Spleen (tissue), 7 donors: ENCODE results near the gene KIZ.

Experiments
- POLR2A ChIP-seq, 3 donors: fragments of 450-650 bp; IDR thresholded peaks; one replicate each; pipeline ENCODE4 v1.5.1; 2017; ENCODE audit warnings: antibody characterized with exemption in 3 of 3, mild to moderate bottlenecking in 1 of 3
- POLR2AphosphoS5 ChIP-seq, 3 donors: sonication (generic); formaldehyde crosslinking; IDR thresholded peaks; one replicate each; pipeline ENCODE4 v1.5.1; 2017; ENCODE audit warnings: antibody characterized with exemption in 3 of 3
- TF ChIP-seq, protein P1 (sequence below), 11 experiments: fragments of 200-600 bp in 7 of 11; fragments of 450-650 bp in 4 of 11; sonication (generic) in 4 of 11; IDR thresholded peaks in 8 of 11; conservative IDR thresholded peaks in 3 of 11; 1 replicate in 7 of 11; 2 replicates in 4 of 11; pipeline versions ENCODE4 v1.4.0 to v1.8.0; 2016 to 2021; ENCODE audit warnings: antibody characterized with exemption in 11 of 11, inconsistent platforms in 4 of 11, mild to moderate bottlenecking in 1 of 11
- donor health status: DM: no; HTN: no; CAD: no; lungs with moderate emphysema.
- donor health status: DM: no; HTN: no; CAD: no.
- donor health status: DM: no; HTN: no; CAD: no.

DNA sequence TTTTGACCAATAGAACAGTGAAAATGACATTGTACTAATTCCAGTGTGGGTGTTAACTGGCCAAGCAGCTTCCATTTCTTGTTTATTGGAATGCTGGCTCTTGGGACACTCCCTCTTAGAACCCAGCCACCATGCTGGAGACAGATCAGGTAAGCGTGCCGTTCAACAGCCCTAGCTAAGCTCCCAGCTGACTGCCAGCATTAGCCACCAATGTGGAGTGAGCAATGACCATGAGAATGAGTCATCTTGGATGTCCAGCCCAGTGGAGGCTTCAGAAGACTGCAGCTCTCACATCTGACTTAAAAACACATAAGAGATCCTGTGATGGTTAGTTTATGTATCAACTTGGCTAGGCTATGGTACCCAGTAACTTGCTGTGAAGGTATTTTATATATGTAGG is 16.7 kb upstream of the KIZ start:
- TF ChIP-seq, protein P1, sequence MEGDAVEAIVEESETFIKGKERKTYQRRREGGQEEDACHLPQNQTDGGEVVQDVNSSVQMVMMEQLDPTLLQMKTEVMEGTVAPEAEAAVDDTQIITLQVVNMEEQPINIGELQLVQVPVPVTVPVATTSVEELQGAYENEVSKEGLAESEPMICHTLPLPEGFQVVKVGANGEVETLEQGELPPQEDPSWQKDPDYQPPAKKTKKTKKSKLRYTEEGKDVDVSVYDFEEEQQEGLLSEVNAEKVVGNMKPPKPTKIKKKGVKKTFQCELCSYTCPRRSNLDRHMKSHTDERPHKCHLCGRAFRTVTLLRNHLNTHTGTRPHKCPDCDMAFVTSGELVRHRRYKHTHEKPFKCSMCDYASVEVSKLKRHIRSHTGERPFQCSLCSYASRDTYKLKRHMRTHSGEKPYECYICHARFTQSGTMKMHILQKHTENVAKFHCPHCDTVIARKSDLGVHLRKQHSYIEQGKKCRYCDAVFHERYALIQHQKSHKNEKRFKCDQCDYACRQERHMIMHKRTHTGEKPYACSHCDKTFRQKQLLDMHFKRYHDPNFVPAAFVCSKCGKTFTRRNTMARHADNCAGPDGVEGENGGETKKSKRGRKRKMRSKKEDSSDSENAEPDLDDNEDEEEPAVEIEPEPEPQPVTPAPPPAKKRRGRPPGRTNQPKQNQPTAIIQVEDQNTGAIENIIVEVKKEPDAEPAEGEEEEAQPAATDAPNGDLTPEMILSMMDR (IDR thresholded peaks at IDR 0.05 in 8 of 11, conservative IDR thresholded peaks at IDR 0.05 in 3 of 11) = no peak
- no peak for TF ChIP-seq POLR2A (IDR thresholded peaks at IDR 0.05)
- no peak for TF ChIP-seq POLR2AphosphoS5 (IDR thresholded peaks at IDR 0.05)
